PC-9 (cell line): ENCODE results near the gene YARS2. TPM values are rescaled to one million over a fixed set of nuclear protein-coding genes. Genes with fewer than 3 reads are reported as not detected.

Source experiments
- BruUV-seq: library from RNA; stranded (reverse); fragments of 400-500 nt; replicated peaks from 2 replicates; lab custom pipeline; 2021; lab: Mats Ljungman, UMichigan
- CTCF ChIA-PET: fragments of 300-600 bp; sonication (Branson Sonifier 250); formaldehyde crosslinking; loops from one replicate; lab custom pipeline; 2022; ENCODE audit warnings: antibody characterized with exemption; lab: Charles Lee
- POLR2A ChIA-PET: fragments of 300-600 bp; sonication (Branson Sonifier 250); formaldehyde crosslinking; loops from one replicate; lab custom pipeline; 2022; ENCODE audit warnings: antibody characterized with exemption; ENCODE audit not compliant: unreplicated experiment; lab: Charles Lee
- DNase-seq, 2 experiments: peaks; one replicate each; pipeline versions ENCODE4 v3.0.0 to v3.0.0-alpha.2; 2015 to 2022; ENCODE audit warnings: mixed read lengths in 1 of 2
- H2AFZ ChIP-seq: fragments of 200-600 bp; sonication (generic); 2 replicates; pipeline ENCODE4 v1.8.1; 2017; ENCODE audit warnings: antibody characterized with exemption
- H3F3A ChIP-seq: fragments of 200-600 bp; sonication (generic); 2 replicates; pipeline ENCODE4 v1.8.1; 2017; ENCODE audit warnings: antibody characterized with exemption, mild to moderate bottlenecking, low read depth; ENCODE audit not compliant: insufficient read depth
- H3K27ac ChIP-seq: fragments of 200-600 bp; sonication (generic); 2 replicates; pipeline ENCODE4 v1.6.1; 2016; ENCODE audit warnings: mixed run types
- H3K27me3 ChIP-seq: fragments of 200-600 bp; sonication (generic); 2 replicates; pipeline ENCODE4 v1.6.1; 2016; ENCODE audit warnings: low read depth, mixed run types; ENCODE audit not compliant: insufficient read depth
- H3K36me3 ChIP-seq: fragments of 200-600 bp; sonication (generic); 2 replicates; pipeline ENCODE4 v1.6.1; 2016; ENCODE audit warnings: low read depth, mixed run types
- H3K4me1 ChIP-seq: fragments of 200-600 bp; sonication (generic); replicated peaks from 2 replicates; pipeline ENCODE4 v1.6.1; 2016; ENCODE audit warnings: mixed run types; ENCODE audit not compliant: insufficient read depth
- H3K4me2 ChIP-seq: fragments of 200-600 bp; sonication (generic); 2 replicates; pipeline ENCODE4 v1.6.1; 2017; ENCODE audit warnings: mixed run types
- H3K4me3 ChIP-seq: fragments of 200-600 bp; sonication (generic); 2 replicates; pipeline ENCODE4 v1.6.1; 2016; ENCODE audit warnings: mixed run types
- H3K79me2 ChIP-seq: fragments of 200-600 bp; sonication (generic); 2 replicates; pipeline ENCODE4 v1.6.1; 2017; ENCODE audit warnings: low read depth, mixed run types
- H3K9me2 ChIP-seq: fragments of 200-600 bp; sonication (generic); 2 replicates; pipeline ENCODE4 v1.8.1; 2017; ENCODE audit warnings: mild to moderate bottlenecking; ENCODE audit not compliant: insufficient read depth
- H3K9me3 ChIP-seq: fragments of 200-600 bp; sonication (generic); 2 replicates; pipeline ENCODE4 v1.8.1; 2016; ENCODE audit warnings: low read depth; ENCODE audit not compliant: insufficient read depth
- H4K20me1 ChIP-seq: fragments of 200-600 bp; sonication (generic); 2 replicates; pipeline ENCODE4 v1.8.1; 2017; ENCODE audit not compliant: insufficient read depth
- CTCF ChIP-seq: fragments of 200-600 bp; sonication (generic); conservative IDR thresholded peaks from 2 replicates; pipeline ENCODE4 v1.6.1; 2017; ENCODE audit warnings: mixed run types, antibody characterized with exemption, mild to moderate bottlenecking, moderate library complexity
- EZH2 ChIP-seq: fragments of 200-600 bp; sonication (generic); IDR thresholded peaks from 2 replicates; pipeline ENCODE4 v1.8.0; 2017; ENCODE audit warnings: antibody characterized with exemption, low read depth
- intact Hi-C: fragments of 100-400 bp; cut with micrococcal nuclease; formaldehyde crosslinking; loops from one replicate; pipeline ENCODE4 v1.10.0; 2022; ENCODE audit not compliant: unreplicated experiment
- total RNA-seq: library from RNA; stranded (reverse); gene quantifications from 2 replicates; pipeline ENCODE4 v1.2.3, GENCODE V29; 2021

Gene YARS2
- total RNA-seq, 1 experiment from 2014 or later, result 36.6 TPM

- peaks cover 27% of the 10 kb centered on the region for H3F3A ChIP-seq
- ChIA-PET CTCF (interaction anchor here (0.7 kb wide), 1 partner anchor 430 kb away, joined by 19 read pairs; no protein-coding TSS in a partner anchor), POLR2A (interaction anchor here (0.6 kb wide), 1 partner anchor 1096 kb away, joined by 5 read pairs; no protein-coding TSS in a partner anchor)
- no peaks in the 10 kb centered on the region for H3K4me1 ChIP-seq
- H4K20me1 ChIP-seq, result peaks cover 36% of the 10 kb centered on the region
- H3K36me3 ChIP-seq, result peaks cover 49% of the 10 kb centered on the region
- DNase-seq, result no peak
- intact Hi-C loops, result no loop called here
- BruUV-seq, result no TSS peak
- 0 out of 2 replicates have a peak, but pooled peaks cover 4% of the 10 kb centered on the region for H3K79me2 ChIP-seq
- H3K4me2 ChIP-seq, result no peak overlapping the region
- H3K9me2 ChIP-seq, result no peaks in the 10 kb centered on the region
- TF ChIP-seq EZH2 (no peak), CTCF (no peak)
- H2AFZ ChIP-seq, result no peak overlapping the region
- no peak overlapping the region for H3K4me3 ChIP-seq
- H3K27me3 ChIP-seq, result no peaks in the 10 kb centered on the region
- no peak overlapping the region for H3K27ac ChIP-seq
- H3K9me3 ChIP-seq, result no peaks in the 10 kb centered on the region
Observed at GRCh38 chr12:32742133-32742532, 13.6 kb downstream of the YARS2 start.

- no peaks in the 10 kb centered on the region for H3K9me2 ChIP-seq
- no peaks in the 10 kb centered on the region for H3K4me1 ChIP-seq
- no peak overlapping the region for H2AFZ ChIP-seq
- 0 out of 2 replicates have a peak, but pooled peaks cover 4% of the 10 kb centered on the region for H3K79me2 ChIP-seq
- intact Hi-C loops, result no loop called here
- BruUV-seq, result no TSS peak
- H3K9me3 ChIP-seq, result no peaks in the 10 kb centered on the region
- peaks cover 40% of the 10 kb centered on the region for H3K36me3 ChIP-seq
- peaks cover 32% of the 10 kb centered on the region for H4K20me1 ChIP-seq
- H3K4me2 ChIP-seq, result no peak overlapping the region
- H3K4me3 ChIP-seq, result no peak overlapping the region
- peaks cover 13% of the 10 kb centered on the region; the same call in 1 of the 2 replicates for H3F3A ChIP-seq
- no peaks in the 10 kb centered on the region for H3K27me3 ChIP-seq
- no peak for DNase-seq
- POLR2A ChIA-PET, result no interaction called here
- TF ChIP-seq CTCF, result no peak
- TF ChIP-seq EZH2, result no peak
- H3K27ac ChIP-seq, result no peak overlapping the region
- CTCF ChIA-PET, result interaction anchor here (0.5 kb wide), 1 partner anchor 1336 kb away, joined by 3 read pairs; no protein-coding TSS in a partner anchor
Observed at GRCh38 chr12:32739279-32739678, 16.4 kb downstream of the YARS2 start.

- intact Hi-C loops, result no loop called here
- H3K9me2 ChIP-seq, result no peaks in the 10 kb centered on the region
- POLR2A ChIA-PET, result no interaction called here
- BruUV-seq, result no TSS peak
- H3K4me3 ChIP-seq, result no peak overlapping the region
- H3K4me2 ChIP-seq, result no peak overlapping the region
- no peaks in the 10 kb centered on the region for H3K27me3 ChIP-seq
- peaks cover 16% of the 10 kb centered on the region; the same call in 1 of the 2 replicates for H3F3A ChIP-seq
- peaks cover 38% of the 10 kb centered on the region; the same call in 1 of the 2 replicates for H3K36me3 ChIP-seq
- no peak for DNase-seq
- no peaks in the 10 kb centered on the region for H3K4me1 ChIP-seq
- H4K20me1 ChIP-seq, result peaks cover 32% of the 10 kb centered on the region
- CTCF ChIA-PET, result interaction anchor here (0.6 kb wide), 2 partner anchors 338 to 1084 kb away, joined by 3 to 10 read pairs; no protein-coding TSS in a partner anchor
- H2AFZ ChIP-seq, result no peak overlapping the region
- no peak overlapping the region for H3K27ac ChIP-seq
- no peaks in the 10 kb centered on the region for H3K9me3 ChIP-seq
- TF ChIP-seq CTCF, result no peak
- TF ChIP-seq EZH2, result no peak
- no peaks in the 10 kb centered on the region for H3K79me2 ChIP-seq
Observed at GRCh38 chr12:32737715-32738114, 18.0 kb downstream of the YARS2 start.
